Head of caudate nucleus (tissue), 42 donors: ENCODE measurements around the gene ABCA6.

Source experiments
- DNase-seq, 42 donors: peaks; one replicate each; pipeline versions ENCODE4 v3.0.0 to v3.0.0-alpha.2; 2020 to 2021; ENCODE audit warnings: mixed read lengths in 7 of 42
- intact Hi-C: fragments of 100-400 bp; cut with DNase I; formaldehyde crosslinking; loops from one replicate; pipeline ENCODE4 v1.15.0; 2022

Gene ABCA6

DNA sequence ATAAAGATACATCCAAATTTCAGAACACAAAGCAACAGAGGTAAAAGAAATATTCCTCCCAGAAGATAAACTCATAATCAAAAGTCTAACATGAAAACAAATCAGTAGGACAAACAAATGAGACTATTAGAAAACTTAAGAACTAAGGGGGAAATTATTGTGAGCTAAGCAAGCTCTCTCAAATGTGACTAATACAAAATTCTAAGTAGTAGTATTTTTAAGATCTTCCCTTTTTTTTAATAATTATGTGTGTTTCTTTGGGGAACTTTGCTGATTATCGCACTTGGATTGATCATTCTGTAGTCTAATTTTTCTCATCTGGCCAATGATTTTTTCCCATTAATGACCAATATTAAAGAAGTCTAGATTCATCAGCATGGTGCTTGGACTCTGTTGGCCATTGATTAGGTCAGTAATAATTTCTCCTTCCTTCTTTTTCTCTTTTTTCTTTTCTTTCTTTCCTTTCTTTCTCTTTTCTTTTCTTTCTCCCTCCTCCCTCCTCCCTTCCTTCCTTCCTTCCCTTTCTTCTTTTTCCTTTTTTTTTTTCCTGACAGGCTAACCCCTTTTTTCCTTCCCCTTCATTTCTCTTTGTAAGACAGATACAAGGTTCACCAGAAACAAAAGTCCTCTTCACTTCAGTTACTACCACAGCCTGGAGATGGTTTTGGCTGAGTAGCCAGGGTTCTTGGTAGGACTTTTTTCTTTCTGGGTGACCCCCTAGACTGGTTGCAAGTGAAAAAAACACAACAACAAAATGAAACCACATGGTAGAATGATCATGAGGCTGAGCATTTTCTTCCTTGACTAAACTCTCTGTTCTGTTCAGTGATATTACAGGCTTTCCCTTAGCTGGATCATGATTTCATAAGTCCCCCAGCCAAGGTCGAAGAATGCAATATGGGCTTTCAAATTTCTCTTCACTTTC, 2.9 kb upstream of the ABCA6 start:
- intact Hi-C loops: no loop called here
- no peak for DNase-seq

DNA sequence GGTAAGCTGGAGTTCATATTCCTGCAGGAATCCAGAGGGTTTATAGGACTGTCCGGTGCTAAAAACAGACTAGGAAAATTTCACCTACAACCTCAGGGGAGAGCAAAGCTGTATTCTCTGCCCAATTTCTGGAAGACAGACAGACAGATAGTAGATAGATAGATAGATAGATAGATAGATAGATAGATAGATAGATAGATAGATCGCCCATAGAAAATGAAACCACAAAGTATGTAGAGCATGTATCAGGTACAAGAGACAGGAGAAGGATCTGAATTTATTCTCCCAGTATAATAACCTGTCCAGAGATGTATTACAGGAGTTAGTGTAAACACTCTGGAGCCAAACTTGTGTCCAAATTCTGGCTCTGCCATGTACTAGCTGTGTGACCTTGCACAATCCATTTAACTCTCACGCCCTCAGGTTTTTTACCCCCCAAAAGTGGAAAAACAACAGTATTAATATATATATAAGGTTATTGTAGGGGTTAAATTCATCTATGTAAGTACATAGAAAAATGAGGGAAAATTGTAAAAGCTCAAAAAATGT, 2.1 kb upstream of the ABCA6 start:
- intact Hi-C loops: no loop called here
- no peak for DNase-seq

DNA sequence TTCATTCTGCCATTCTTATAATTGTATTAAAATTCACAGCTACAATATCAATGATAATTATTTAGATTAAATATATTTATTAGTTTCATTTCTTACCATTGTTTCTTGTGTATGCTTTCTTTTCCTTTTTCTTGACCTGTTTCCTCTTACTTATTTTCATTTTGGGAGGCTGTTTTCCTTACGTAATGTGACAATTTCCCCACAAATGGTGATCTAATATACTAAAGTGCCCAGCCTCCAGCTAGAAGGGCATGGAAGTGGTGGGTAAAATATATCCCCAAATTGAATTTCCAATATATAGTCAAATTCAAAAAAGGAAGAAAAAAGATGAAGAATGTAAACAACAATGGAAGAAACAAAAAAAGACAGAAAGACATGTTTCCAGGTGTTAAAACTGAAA, 1.5 kb upstream of the ABCA6 start:
- no peak for DNase-seq
- intact Hi-C loops: no loop called here

DNA sequence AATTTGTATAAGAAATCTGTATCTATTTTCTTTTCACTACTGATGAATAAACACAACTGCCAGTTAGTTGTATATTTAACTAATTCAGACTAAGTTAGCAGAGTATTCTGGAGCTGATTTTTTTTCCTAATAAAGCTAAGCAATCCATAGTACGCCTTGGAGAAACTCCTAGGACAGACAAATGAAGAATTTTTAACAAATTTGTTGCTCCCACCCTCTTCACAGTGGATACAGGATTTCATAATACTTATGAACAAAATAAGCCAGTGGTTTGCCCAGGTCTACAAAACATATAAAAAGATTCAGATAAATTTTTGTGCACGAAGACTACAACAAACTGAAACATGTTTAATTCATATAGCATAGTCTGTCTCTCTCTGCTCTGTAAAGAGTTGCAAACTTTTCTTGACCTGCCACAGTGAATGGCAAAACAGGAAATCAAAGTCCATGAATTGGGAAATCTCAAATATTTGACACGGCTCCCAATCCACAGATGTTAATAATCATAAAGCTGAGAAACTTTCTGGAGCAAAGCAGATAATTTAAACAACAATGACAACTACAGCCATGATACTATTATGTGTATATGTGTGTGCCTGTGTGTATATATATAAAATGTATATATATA, 594 bp upstream of the ABCA6 start:
- intact Hi-C loops: no loop called here
- DNase-seq: no peak

DNA sequence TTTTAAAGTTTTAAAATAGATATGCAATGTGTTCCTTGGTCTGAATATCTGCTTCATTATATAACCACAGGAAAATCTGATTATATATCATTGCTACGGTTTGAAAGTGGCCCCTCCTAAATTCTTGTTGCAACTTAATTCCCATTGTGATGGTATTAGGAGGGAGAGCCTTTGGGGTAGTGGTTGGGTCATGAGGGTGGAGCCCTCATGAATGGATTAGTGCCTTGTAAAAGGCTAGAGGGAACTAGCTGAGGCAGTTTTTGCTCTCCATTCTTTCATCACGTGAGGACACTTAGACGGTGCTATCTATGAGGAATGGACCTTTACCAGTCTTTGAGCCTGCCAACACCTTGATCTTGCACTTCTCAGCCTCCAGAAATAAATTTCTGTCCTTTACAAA, 7.6 kb downstream of the ABCA6 start:
- DNase-seq: no peak
- intact Hi-C loops: no loop called here

DNA sequence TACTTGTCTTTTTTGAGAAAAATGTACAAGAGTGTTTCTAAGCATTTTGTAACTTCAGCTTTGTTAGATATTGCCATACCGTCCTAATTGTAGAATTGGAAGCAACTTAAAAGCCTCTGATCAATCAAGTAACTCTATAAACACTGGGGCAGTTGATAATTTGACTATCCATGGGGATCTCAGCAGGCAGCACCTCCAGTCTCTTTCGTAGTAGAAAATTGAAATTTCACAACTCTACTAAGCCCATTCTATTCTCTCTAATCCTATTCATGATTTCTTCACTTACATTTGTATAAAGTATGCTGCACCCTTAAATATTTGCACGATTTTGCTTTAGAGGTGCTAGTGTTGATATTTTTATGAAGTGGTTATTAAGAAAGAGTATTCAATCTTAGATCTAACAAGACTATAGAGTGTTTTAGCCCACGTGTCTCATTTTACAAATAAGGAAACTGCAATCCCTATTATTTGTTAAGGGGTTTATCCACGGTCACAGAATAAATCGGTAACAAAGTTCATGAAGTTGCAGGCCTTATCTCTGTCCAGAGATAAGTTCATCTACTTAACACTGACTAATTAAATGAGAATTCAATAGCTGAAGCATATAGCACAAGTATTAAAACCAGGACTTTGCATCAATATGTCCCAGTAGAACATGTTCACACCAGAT, 10.9 kb downstream of the ABCA6 start:
- intact Hi-C loops: no loop called here
- DNase-seq: no peak

DNA sequence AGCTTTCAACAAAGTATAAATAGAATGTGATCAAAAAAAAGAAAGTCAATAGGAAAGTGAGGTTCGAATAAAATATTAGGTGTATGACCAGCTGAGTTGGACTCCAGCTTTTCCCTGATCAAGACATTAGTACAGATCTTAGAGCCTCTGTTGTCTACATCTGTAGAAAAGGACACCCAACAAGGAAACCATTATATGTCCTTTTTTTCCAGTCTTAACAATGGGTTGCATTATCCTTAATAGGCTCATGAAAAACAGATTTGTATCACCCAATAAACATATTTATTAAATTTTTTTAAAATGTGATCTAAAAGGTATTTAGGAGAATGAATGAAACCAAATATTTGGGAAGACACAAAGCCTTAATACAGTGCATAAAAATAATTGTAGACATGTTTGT, 18.1 kb downstream of the ABCA6 start:
- intact Hi-C loops: no loop called here
- no peak for DNase-seq

DNA sequence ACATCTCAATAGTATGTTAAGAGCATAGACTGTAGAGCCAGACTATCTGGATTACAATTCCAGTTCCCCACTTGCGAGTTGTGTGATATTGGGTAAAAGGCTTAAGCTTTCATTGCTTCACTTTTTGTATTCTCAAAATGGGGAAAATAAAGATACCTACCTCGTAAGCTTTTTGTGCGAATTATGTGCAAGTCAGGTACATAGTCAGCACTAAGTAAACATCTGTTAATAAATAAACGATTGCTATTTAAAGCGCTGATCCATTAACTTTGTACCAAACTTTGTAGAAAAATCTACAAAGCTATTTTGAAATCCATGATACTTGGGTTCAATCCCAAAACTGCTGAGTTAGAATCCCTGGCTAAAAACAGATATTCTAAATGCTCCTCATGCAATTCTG, 19.6 kb downstream of the ABCA6 start:
- no peak for DNase-seq
- intact Hi-C loops: no loop called here

DNA sequence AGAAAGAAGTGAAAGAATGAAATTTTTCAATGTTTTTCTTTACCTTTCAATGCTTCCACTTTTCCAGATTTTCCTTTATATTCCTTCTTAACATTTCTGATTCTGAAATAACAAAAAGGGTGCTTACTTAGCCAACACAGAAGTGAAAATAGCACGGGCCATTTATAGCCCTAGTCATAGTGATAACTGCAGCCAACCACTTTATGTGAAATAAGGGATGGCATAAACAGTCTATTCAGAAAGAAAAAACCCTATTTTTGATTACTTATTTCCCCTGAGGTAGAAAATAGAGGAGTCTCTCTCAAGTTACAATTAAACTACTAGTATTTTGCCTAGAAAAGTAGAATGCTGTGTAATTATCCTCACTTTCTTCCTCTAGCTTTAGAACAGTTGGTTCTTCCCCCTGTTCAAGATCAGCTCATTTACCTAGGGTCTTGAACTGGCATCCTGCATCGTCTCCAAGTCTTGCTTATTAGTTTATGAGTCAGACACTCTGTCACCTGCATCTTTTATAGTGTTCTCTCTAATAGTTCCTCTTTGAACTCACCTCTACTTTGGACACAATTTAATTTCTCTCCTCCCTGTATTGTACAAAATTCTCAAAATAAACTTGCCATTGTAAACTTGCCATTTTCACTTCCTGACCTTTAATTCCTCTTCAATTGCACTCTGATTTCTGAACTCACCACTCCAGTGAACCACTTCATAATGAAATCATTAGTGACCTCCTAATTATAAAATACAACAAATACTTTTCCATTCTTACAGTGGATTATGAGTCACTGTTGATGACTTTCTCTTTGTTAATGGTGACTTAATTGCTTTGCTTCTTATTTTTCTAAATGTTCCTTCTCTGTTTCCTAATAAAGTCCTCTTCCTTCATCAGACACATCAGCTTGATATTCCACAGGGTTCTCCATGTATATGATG, 23.6 kb downstream of the ABCA6 start:
- intact Hi-C loops: no loop called here
- DNase-seq: no peak

DNA sequence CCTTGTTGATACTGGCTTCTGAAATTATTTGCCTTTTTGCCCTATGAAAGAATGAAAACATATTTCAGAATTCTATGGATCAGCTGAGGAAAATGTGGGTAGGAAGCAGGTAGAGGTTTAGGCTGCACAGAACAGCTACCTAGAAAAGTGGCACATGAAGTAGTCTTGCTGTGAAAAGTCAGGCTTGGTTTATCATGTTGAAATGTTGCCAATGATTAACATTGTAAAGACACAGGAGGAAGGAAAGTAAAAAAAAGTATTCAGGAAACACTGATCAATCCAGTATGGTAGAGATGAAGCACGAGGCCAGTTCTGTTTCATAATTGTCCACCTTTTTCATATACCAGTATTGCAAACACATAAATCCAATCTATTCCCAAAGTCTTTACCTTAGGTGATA, 29.9 kb downstream of the ABCA6 start:
- intact Hi-C loops: no loop called here
- no peak for DNase-seq

DNA sequence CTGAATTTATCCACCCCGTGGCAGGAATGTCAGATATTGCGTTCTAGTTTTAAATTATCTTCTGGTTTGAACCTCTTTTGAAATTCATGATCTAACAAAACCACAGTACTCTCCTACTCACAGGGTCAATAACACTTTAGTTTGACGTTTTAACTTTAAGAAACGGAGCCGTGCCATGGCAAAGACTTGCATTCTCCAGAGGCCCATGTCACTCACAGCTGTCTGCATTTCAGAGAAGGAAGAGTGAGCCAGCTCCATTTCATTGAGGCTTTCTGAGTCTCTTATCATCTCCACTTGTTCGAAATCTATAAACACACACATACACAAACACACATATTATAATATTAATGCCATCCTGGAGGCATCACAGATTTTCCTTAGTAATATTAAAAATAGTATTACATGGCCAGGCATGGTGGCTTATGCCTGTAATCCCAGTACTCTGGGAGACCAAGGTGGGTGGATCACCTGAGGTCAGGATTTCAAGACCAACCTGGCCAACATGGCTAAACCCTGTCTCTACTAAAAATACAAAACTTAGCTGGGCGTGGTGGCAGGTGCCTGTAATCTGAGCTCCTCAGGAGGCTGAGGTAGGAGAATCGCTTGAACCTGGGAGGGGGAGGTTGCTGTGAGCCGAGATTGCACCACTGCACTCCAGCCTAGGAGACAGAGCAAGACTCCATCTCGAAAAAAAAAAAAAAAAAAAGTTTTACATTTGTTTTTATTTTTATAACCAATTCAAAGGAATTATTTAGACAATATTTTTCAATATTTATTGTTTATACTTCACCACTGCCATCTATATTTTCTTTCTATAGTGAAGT, 35.6 kb downstream of the ABCA6 start:
- DNase-seq: no peak
- intact Hi-C loops: no loop called here

DNA sequence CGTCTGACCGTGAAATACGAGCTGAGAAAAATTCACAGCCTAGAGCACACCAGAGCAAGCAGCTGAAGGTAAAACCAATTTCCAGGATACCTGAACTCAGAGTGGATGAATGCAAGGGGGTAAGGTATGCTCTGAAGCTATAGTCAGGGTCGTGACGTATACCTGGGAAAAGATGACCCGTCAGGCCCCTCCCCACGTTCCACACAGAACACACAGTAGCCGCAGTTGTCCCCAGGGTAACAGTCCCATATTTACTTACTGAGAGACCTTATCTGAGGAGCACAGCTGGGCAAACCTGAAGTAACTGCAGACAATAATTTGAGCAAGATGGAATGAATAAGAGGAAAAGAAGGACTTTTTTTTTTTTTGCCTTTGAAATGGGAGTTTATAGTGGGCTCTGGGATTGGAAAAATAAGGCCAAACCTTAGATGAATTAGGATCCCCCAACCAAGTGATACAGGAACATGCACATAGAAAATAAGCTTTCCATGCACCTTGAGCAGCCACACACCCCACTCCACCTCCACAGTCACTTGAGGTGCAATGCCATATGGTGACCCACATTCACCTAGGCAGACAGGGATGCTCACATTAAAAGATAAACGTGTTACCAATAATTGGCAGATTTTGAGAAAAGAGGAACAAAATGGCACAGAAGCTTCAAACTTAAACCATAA, 38.0 kb downstream of the ABCA6 start:
- intact Hi-C loops: no loop called here
- DNase-seq: no peak

DNA sequence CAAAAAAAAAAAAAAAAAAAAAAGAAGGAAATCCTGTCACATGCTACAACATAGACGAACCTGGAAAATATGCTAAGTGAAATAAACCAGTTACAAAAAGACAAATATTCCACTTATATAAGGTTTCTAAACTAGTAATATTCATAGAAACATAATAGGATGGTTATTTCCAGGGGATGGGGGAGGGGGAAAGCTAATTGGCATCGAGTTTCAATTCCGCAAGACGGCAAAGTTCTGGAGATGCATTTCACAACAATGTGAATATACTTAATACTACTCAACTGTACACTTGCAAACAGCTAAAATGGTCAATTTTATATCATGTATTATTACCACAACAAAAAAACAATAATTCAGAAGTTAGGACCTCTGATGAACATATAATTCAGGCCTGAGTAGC, 43.1 kb downstream of the ABCA6 start:
- intact Hi-C loops: no loop called here
- no peak for DNase-seq

DNA sequence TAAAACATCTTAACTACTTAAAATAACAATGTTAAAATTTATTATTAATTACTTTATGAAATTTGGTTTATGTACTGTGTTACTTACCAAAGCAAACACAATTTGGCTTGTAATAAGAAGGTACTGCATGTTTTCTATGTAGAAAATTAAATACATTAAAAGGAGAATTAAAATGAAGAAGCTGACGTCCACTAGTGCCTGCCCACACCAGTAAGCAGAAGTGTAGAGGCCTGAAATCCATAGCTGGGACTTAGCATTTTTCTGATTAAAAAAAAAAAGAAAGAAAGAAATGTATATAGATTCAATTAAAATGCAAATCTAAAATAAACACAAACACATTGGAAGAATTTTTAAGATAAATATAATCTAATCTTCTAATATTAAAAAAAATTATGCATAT, 45.2 kb downstream of the ABCA6 start:
- intact Hi-C loops: no loop called here
- no peak for DNase-seq

DNA sequence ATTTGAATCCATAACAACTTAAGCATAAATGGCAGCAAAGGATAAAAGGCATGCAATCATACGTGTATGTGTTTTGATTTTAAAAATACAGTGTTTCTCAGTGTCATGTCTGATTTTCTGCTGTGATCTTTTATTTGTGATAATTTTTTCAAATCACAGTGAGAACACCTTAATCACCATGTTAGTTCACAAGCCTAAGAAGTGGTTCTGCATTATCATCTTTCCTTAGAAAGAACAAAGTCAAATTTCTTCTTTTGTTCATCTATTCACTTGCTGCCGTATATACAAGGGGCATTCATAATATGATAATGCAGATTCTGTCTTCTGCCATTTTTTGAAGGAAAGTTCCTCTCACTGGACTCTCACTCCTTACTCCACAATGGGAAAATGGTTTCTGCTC, 47.7 kb downstream of the ABCA6 start:
- intact Hi-C loops: no loop called here
- DNase-seq: no peak

DNA sequence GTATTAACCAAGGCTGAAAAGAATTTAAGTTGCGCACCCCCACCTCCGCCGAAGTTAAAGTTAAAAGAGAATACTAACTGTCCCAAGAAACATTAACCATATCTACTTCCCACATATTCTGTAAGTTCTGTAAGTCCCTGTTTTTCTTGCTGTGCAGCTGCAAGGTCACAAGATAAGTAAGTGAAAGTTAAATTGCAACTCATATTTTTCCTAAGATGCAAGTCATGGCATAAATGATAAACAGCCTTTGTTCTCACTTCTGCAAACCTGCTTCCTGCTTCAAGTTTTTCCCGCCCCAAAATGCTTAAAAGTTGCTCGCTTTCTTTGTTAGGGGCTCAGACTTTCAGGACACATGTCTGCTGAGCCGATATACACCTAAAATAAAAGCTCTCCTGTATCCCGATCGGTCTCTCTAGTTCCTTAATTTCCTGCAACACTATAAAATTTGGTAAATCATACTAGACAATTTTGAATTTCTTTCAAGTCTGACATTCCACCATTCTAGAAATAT, 48.4 kb downstream of the ABCA6 start:
- no peak for DNase-seq
- intact Hi-C loops: no loop called here

DNA sequence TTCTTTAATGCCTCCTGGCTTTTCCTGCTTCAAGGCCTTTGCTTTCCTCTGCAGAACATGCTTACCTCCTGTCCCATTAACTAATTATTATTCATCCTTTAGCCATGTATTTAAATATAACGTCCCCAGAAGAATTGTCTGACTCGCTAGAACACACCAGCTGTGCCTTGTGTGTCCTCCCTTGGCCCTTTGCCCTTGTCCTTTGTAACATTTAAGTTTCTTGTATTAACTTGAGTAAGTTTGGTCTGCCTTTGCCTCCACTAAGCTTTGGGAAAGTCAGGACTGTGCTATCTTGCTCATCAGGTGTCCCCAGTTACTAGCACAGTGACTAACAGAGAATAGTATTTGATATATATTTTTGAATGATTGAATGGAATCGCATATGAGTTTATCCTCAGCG, 51.3 kb downstream of the ABCA6 start:
- DNase-seq: no peak
- intact Hi-C loops: no loop called here
